K562 (cell line): ENCODE data around the gene EML2. TPM values are rescaled to one million over a fixed set of nuclear protein-coding genes. Genes with fewer than 3 reads are reported as not detected.
A peak's percentile ranks its signal among the peaks of the same experiment; 100 is the strongest.

ENCODE experiments used
- ARID2 ChIP-seq: fragments of 450-650 bp; IDR thresholded peaks from 2 replicates; pipeline ENCODE4 v1.6.1; 2017; ENCODE audit warnings: antibody characterized with exemption, mild to moderate bottlenecking
- CREBBP ChIP-seq: IDR thresholded peaks from one replicate; pipeline ENCODE4 v1.6.1; 2012; ENCODE audit warnings: low read depth, mild to moderate bottlenecking, control low read depth, inconsistent platforms, low read length
- GTF3C2 ChIP-seq: IDR thresholded peaks from 3 replicates; pipeline ENCODE4 v1.6.1; 2011; ENCODE audit warnings: borderline replicate concordance, mild to moderate bottlenecking, moderate library complexity; ENCODE audit not compliant: insufficient read length; ENCODE audit errors: extremely low read depth
- HNRNPK ChIP-seq: fragments of 200-400 bp; formaldehyde crosslinking; IDR thresholded peaks from one replicate; pipeline ENCODE4 v1.6.1; 2018; ENCODE audit warnings: mild to moderate bottlenecking, low read depth, low read length; ENCODE audit not compliant: poor library complexity, severe bottlenecking
- MIER1 ChIP-seq: fragments of 450-650 bp; IDR thresholded peaks from 2 replicates; pipeline ENCODE4 v1.6.1; 2016; ENCODE audit warnings: antibody characterized with exemption, mild to moderate bottlenecking, low read depth
- NCOA6 ChIP-seq: fragments of 450-650 bp; IDR thresholded peaks from 2 replicates; pipeline ENCODE4 v1.6.1; 2017; ENCODE audit warnings: mild to moderate bottlenecking
- NFIC ChIP-seq: fragments of 450-650 bp; IDR thresholded peaks from 2 replicates; pipeline ENCODE4 v1.6.1; 2017; ENCODE audit warnings: mild to moderate bottlenecking, inconsistent platforms
- NR2C1 ChIP-seq, 2 experiments: fragments of 450-650 bp; IDR thresholded peaks; 2 replicates each; pipeline ENCODE4 v1.6.1; 2017; ENCODE audit warnings: mild to moderate bottlenecking in 2 of 2, antibody characterized with exemption in 1 of 2, inconsistent platforms in 1 of 2, missing compliant biosample characterization in 1 of 2, missing genetic modification characterization in 1 of 2
- SAFB2 ChIP-seq: fragments of 200-400 bp; formaldehyde crosslinking; IDR thresholded peaks from 2 replicates; pipeline ENCODE4 v1.6.1; 2018; ENCODE audit warnings: borderline replicate concordance, low read length, low read depth, moderate library complexity; ENCODE audit not compliant: severe bottlenecking
- TFE3 ChIP-seq: fragments of 450-650 bp; formaldehyde crosslinking; IDR thresholded peaks from 2 replicates; pipeline ENCODE4 v1.4.0; 2020; ENCODE audit warnings: mild to moderate bottlenecking, mixed read lengths
- VEZF1 ChIP-seq: fragments of 200-800 bp; sonication (Bioruptor generic); IDR thresholded peaks from 2 replicates; pipeline ENCODE4 v1.6.1; 2017; ENCODE audit warnings: missing genetic modification characterization, missing compliant biosample characterization
- ZBTB5 ChIP-seq: fragments of 450-650 bp; IDR thresholded peaks from 2 replicates; pipeline ENCODE4 v1.6.1; 2017; ENCODE audit warnings: antibody characterized with exemption
- ZNF121 ChIP-seq: sonication (generic); formaldehyde crosslinking; conservative IDR thresholded peaks from 2 replicates; pipeline ENCODE4 v1.8.0; 2022; ENCODE audit warnings: missing genetic modification reagents
- ZNF263 ChIP-seq: sonication (generic); formaldehyde crosslinking; IDR thresholded peaks from 2 replicates; pipeline ENCODE4 v1.8.0; 2022; ENCODE audit warnings: mild to moderate bottlenecking, missing genetic modification reagents, borderline replicate concordance
- ZNF280A ChIP-seq: fragments of 450-650 bp; IDR thresholded peaks from 2 replicates; pipeline ENCODE4 v1.6.1; 2018; ENCODE audit warnings: mild to moderate bottlenecking, low read depth; ENCODE audit not compliant: partially characterized antibody
- ZNF644 ChIP-seq: fragments of 200-800 bp; sonication (Bioruptor generic); IDR thresholded peaks from 2 replicates; pipeline ENCODE4 v1.6.1; 2016; ENCODE audit warnings: low read depth, missing genetic modification characterization, missing compliant biosample characterization
- polyA plus RNA-seq, 8 experiments: library from polyadenylated mRNA; depleted of rRNA in 4 of 8; stranded (reverse) in 5 of 8; unstranded in 3 of 8; fragments of >200 nt; fragmentation: Nextera tagmentation in 2 of 8; fragmentation: Illumina TruSeq in 1 of 8; extraction: Ambion mirVana in 2 of 8; extraction: Trizol in 1 of 8; gene quantifications; 2 replicates each; pipeline versions ENCODE4 v1.2.1 to v1.2.3, GENCODE V29; 2011 to 2014; ENCODE audit warnings: inconsistent platforms in 1 of 8, missing spikeins in 1 of 8
- total RNA-seq, 7 experiments: library from RNA; depleted of rRNA in 6 of 7; stranded (reverse); fragments of >200 nt in 6 of 7; fragmentation: Illumina TruSeq in 2 of 7; extraction: Trizol in 2 of 7; gene quantifications; 2 replicates each; pipeline versions ENCODE4 v1.2.1 to v1.2.3, GENCODE V29; 2011 to 2021; ENCODE audit warnings: low replicate concordance in 1 of 7

Gene EML2
- total and polyA plus RNA-seq, 9 of the 15 experiments (the other 6 are each of a cell fraction or from before 2014, with no cell fraction given): 2.6 to 69.6 (median 24.8) TPM

GRCh38 chr19:45601524-45602374 lies 37.4 kb downstream of the EML2 start, which contains the start of gene GPR4 (continued):
- no peak for TF ChIP-seq SAFB2
- no peak for TF ChIP-seq ZNF263 (CRISPR knock-in tag)
- peak; percentile 79 for TF ChIP-seq ZNF121 (CRISPR knock-in tag)
- TF ChIP-seq NCOA6: peak; percentile 63; the same call in 1 of the 2 replicates
- no peak for TF ChIP-seq HNRNPK
- no peak for TF ChIP-seq ZNF280A
- no peak for TF ChIP-seq TFE3 (CRISPR knock-in tag)
- TF ChIP-seq NR2C1 (IDR thresholded peaks at IDR 0.05): no peak
- TF ChIP-seq NR2C1 (tag; IDR thresholded peaks at IDR 0.05): no peak
- TF ChIP-seq ZBTB5: no peak
- TF ChIP-seq CREBBP: no peak
- TF ChIP-seq ARID2: no peak
- no peak for TF ChIP-seq MIER1
- TF ChIP-seq GTF3C2: no peak
- peak; percentile 26; the same call in 1 of the 2 replicates for TF ChIP-seq VEZF1 (CRISPR knock-in tag)
- no peak for TF ChIP-seq ZNF644 (tag)
- 0 out of 2 replicates have a peak, but pooled peaks have one; percentile 25 for TF ChIP-seq NFIC
